Hippocampal formation (tissue), 2 donors: ENCODE data around the gene CSNK1G1.
"Not testable (repeated sequence)": the region's sequence is repeated elsewhere in the genome, so short reads cannot be mapped to it uniquely, and the experiment has no call there.

Source experiments
- DNase-seq, 2 donors: peaks; one replicate each; lab custom pipeline; 2025; lab: John Stamatoyannopoulos, UW

The CSNK1G1 gene

GRCh38 chr15:64133623-64134344, 222.2 kb downstream of the CSNK1G1 start:
- no peak for DNase-seq

- no peak for DNase-seq
These were observed 223.8 kb downstream of the CSNK1G1 start for GRCh38 chr15:64132217-64132616.

- peak; percentile 30 to 39 for DNase-seq
These were observed 224.4 kb downstream of the CSNK1G1 start for GRCh38 chr15:64131547-64131946.

GRCh38 chr15:64130159-64130558, 225.8 kb downstream of the CSNK1G1 start:
- DNase-seq, result no peak

- no peak for DNase-seq
These were observed 228.3 kb downstream of the CSNK1G1 start for GRCh38 chr15:64127521-64128270.

- DNase-seq, result no peak
These were observed 230.0 kb downstream of the CSNK1G1 start for GRCh38 chr15:64125978-64126377.

GRCh38 chr15:64122936-64123351, 233.0 kb downstream of the CSNK1G1 start:
- peak; percentile 82 to 98 for DNase-seq

GRCh38 chr15:64122444-64122843, 233.5 kb downstream of the CSNK1G1 start:
- DNase-seq, result peak in 1 of 2 donors; percentile 41

- no peak for DNase-seq
These were observed 234.4 kb downstream of the CSNK1G1 start for GRCh38 chr15:64121614-64122013.

GRCh38 chr15:64120322-64120721, 235.7 kb downstream of the CSNK1G1 start:
- DNase-seq, result not testable (repeated sequence)

GRCh38 chr15:64117759-64118487, 238.1 kb downstream of the CSNK1G1 start:
- DNase-seq, result no peak
